Stimulated activated CD8-positive, alpha-beta memory T cell treated with anti-CD3 and anti-CD28 coated beads, Interleukin-4, amount 100 ng/mL, for 48 hours (primary cell): ENCODE measurements around the gene HJURP.

Source experiments
- DNase-seq: peaks from one replicate; pipeline ENCODE4 v3.0.0-alpha.2; 2020

The HJURP gene

GRCh38 chr2:233791151-233791882 is 63.0 kb downstream of the HJURP start:
- DNase-seq, result no peak

DNA sequence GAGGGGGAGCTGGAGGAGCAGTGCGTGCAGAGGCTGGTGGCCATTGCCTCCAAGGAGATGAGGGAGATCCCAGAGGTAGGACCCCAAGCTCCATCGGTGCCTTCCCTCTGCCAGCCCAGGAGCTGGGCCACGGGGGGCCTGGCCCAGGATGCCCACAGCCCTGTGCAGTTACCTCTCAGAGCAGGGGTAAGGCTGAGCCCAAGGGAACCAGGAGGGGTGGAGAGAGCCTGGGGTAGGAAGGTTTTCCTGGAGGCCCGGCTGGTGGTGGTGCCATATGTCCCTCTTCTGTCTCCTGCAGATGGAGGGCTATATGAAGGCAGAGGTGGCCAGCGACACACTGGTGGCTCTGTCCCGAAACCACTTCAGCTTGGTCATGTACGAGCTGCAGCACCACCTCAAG is 64.8 kb downstream of the HJURP start:
- DNase-seq, result no peak
